ENCODE data around the gene LDAH. TPM values are rescaled to one million over a fixed set of nuclear protein-coding genes. Genes with fewer than 3 reads are reported as not detected.
"Not testable (repeated sequence)": the region's sequence is repeated elsewhere in the genome, so short reads cannot be mapped to it uniquely, and the experiment has no call there.

The LDAH gene
- total RNA-seq, 1 experiment from 2014 or later = not detected

GRCh38 chr2:20797096-20797495, 25.8 kb downstream of the LDAH start:
- no peak overlapping the region for H2AFZ ChIP-seq (ENCODE audit: low read length)
- no peak overlapping the region for H3K9ac ChIP-seq (ENCODE audit: low read length)
- H3K4me1 ChIP-seq (ENCODE audit: insufficient read depth, low read length) = no peaks in the 10 kb centered on the region
- H3K79me2 ChIP-seq (ENCODE audit: low read length) = no peaks in the 10 kb centered on the region
- CTCF ChIA-PET = no interaction called here
- peaks cover 25% of the 10 kb centered on the region for H3K27me3 ChIP-seq (ENCODE audit: low read length)
- ATAC-seq (no peak), DNase-seq (no peak)
- no peaks in the 10 kb centered on the region for H4K20me1 ChIP-seq (ENCODE audit: low read length)
- no peak overlapping the region for H3K27ac ChIP-seq (ENCODE audit: low read length)
- H3K9me2 ChIP-seq (replicated peaks; ENCODE audit: low read length) = no peaks in the 10 kb centered on the region
- no TSS peak for BruUV-seq (replicated peaks)
- H3K4me3 ChIP-seq (ENCODE audit: low read length) = no peak overlapping the region
- TF ChIP-seq EZH2 (IDR thresholded peaks at IDR 0.05; ENCODE audit: low read length, unreplicated experiment) (no peak), EZH2phosphoT487 (IDR thresholded peaks at IDR 0.05; ENCODE audit: borderline replicate concordance, low read length) (no peak)
- TF ChIP-seq, protein P1, sequence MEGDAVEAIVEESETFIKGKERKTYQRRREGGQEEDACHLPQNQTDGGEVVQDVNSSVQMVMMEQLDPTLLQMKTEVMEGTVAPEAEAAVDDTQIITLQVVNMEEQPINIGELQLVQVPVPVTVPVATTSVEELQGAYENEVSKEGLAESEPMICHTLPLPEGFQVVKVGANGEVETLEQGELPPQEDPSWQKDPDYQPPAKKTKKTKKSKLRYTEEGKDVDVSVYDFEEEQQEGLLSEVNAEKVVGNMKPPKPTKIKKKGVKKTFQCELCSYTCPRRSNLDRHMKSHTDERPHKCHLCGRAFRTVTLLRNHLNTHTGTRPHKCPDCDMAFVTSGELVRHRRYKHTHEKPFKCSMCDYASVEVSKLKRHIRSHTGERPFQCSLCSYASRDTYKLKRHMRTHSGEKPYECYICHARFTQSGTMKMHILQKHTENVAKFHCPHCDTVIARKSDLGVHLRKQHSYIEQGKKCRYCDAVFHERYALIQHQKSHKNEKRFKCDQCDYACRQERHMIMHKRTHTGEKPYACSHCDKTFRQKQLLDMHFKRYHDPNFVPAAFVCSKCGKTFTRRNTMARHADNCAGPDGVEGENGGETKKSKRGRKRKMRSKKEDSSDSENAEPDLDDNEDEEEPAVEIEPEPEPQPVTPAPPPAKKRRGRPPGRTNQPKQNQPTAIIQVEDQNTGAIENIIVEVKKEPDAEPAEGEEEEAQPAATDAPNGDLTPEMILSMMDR (conservative IDR thresholded peaks at IDR 0.05; ENCODE audit: low read depth, low read length) = no peak
- H3K9me3 ChIP-seq (ENCODE audit: low read length) = no peaks in the 10 kb centered on the region
- intact Hi-C loops (cut with micrococcal nuclease) = no loop called here
- H3K4me2 ChIP-seq (ENCODE audit: low read length) = no peak overlapping the region
- no peaks in the 10 kb centered on the region for H3K36me3 ChIP-seq (ENCODE audit: low read depth, low read length)
- POLR2A ChIA-PET (ENCODE audit: unreplicated experiment) = no interaction called here
- no peaks in the 10 kb centered on the region for H3F3A ChIP-seq (ENCODE audit: low read length, unreplicated experiment)

- no peak overlapping the region for H3K4me3 ChIP-seq (ENCODE audit: low read length)
Measured at GRCh38 chr2:20796374-20796791, 26.5 kb downstream of the LDAH start.

GRCh38 chr2:20793944-20794343, 29.0 kb downstream of the LDAH start:
- H3K4me3 ChIP-seq (ENCODE audit: low read length); H3K9me2 ChIP-seq (replicated peaks; ENCODE audit: low read length); H3K36me3 ChIP-seq (ENCODE audit: low read depth, low read length); H3F3A ChIP-seq (ENCODE audit: low read length, unreplicated experiment); DNase-seq; CTCF ChIA-PET; ATAC-seq; H3K4me2 ChIP-seq (ENCODE audit: low read length); H4K20me1 ChIP-seq (ENCODE audit: low read length); H2AFZ ChIP-seq (ENCODE audit: low read length); intact Hi-C loops (cut with micrococcal nuclease); H3K9ac ChIP-seq (ENCODE audit: low read length); H3K27ac ChIP-seq (ENCODE audit: low read length); H3K79me2 ChIP-seq (ENCODE audit: low read length); H3K4me1 ChIP-seq (ENCODE audit: insufficient read depth, low read length); H3K9me3 ChIP-seq (ENCODE audit: low read length); POLR2A ChIA-PET (ENCODE audit: unreplicated experiment); BruUV-seq (replicated peaks): not testable (repeated sequence)
- H3K27me3 ChIP-seq (ENCODE audit: low read length) = peaks cover 40% of the 10 kb centered on the region

More at GRCh38 chr2:20796374-20796791, 26.5 kb downstream of the LDAH start:
- no TSS peak for BruUV-seq (replicated peaks)
- Histone ChIP-seq H3K36me3 (ENCODE audit: low read depth, low read length) (no peaks in the 10 kb centered on the region), H3K4me1 (ENCODE audit: insufficient read depth, low read length) (no peaks in the 10 kb centered on the region), H3K4me2 (ENCODE audit: low read length) (no peak overlapping the region), H3K79me2 (ENCODE audit: low read length) (no peaks in the 10 kb centered on the region), H3K9ac (ENCODE audit: low read length) (no peak overlapping the region), H3K9me2 (replicated peaks; ENCODE audit: low read length) (no peaks in the 10 kb centered on the region), H3K27ac (ENCODE audit: low read length) (no peak overlapping the region), H3F3A (ENCODE audit: low read length, unreplicated experiment) (no peaks in the 10 kb centered on the region), H3K27me3 (ENCODE audit: low read length) (peaks cover 25% of the 10 kb centered on the region), H3K9me3 (ENCODE audit: low read length) (no peaks in the 10 kb centered on the region), H2AFZ (ENCODE audit: low read length) (no peak overlapping the region), H4K20me1 (ENCODE audit: low read length) (no peaks in the 10 kb centered on the region)
- TF ChIP-seq EZH2 (IDR thresholded peaks at IDR 0.05; ENCODE audit: low read length, unreplicated experiment) (no peak), EZH2phosphoT487 (IDR thresholded peaks at IDR 0.05; ENCODE audit: borderline replicate concordance, low read length) (no peak)
- TF ChIP-seq, protein P1 (conservative IDR thresholded peaks at IDR 0.05; ENCODE audit: low read depth, low read length) = no peak
- intact Hi-C loops (cut with micrococcal nuclease) = no loop called here
- CTCF ChIA-PET = no interaction called here
- POLR2A ChIA-PET (ENCODE audit: unreplicated experiment) = no interaction called here
- ATAC-seq = no peak
- DNase-seq = no peak
